Subcutaneous adipose tissue (tissue), 4 donors: ENCODE measurements around the gene KSR2. TPM values are rescaled to one million over a fixed set of nuclear protein-coding genes. Genes with fewer than 3 reads are reported as not detected.

Experiments
- CTCF ChIP-seq: fragments of 450-650 bp; IDR thresholded peaks from one replicate; pipeline ENCODE4 v1.5.1; 2016; ENCODE audit warnings: low read depth, mild to moderate bottlenecking, control low read depth, antibody characterized with exemption, moderate library complexity
- total RNA-seq, 4 donors: library from RNA; depleted of rRNA; stranded (reverse); fragments of >200 nt; gene quantifications; one replicate each; pipeline ENCODE4 v1.1.0, GENCODE V29; 2016

KSR2 gene
- total RNA-seq, 4 donors from 2014 or later: under 0.01 TPM; not detected in 1

- TF ChIP-seq CTCF: no peak
Measured at GRCh38 chr12:117527479-117527855, 441.3 kb downstream of the KSR2 start.

- no peak for TF ChIP-seq CTCF
Measured at GRCh38 chr12:117526757-117527478, 441.9 kb downstream of the KSR2 start.

- TF ChIP-seq CTCF: no peak
Measured at GRCh38 chr12:117525766-117526165, 443.0 kb downstream of the KSR2 start.

GRCh38 chr12:117524806-117525205, 444.0 kb downstream of the KSR2 start:
- no peak for TF ChIP-seq CTCF

- no peak for TF ChIP-seq CTCF
Measured at GRCh38 chr12:117523971-117524370, 444.8 kb downstream of the KSR2 start.

GRCh38 chr12:117522559-117522958, 446.2 kb downstream of the KSR2 start:
- no peak for TF ChIP-seq CTCF

- TF ChIP-seq CTCF: no peak
Measured at GRCh38 chr12:117521867-117522266, 446.9 kb downstream of the KSR2 start.
